Fibroblast of the aortic adventitia (primary cell): Measurements from ENCODE around the gene PARVA. TPM values are rescaled to one million over a fixed set of nuclear protein-coding genes. Genes with fewer than 3 reads are reported as not detected.

ENCODE experiments used
- DNase-seq: peaks from one replicate; pipeline ENCODE4 v3.0.0-alpha.2; 2010; ENCODE audit warnings: low read depth
- H3K4me3 ChIP-seq: 2 replicates; pipeline ENCODE4 v1.5.1; 2011; ENCODE audit warnings: low read depth, mild to moderate bottlenecking, control low read depth, low read length, moderate library complexity
- total RNA-seq: library from RNA; depleted of rRNA; stranded (reverse); fragments of >200 nt; gene quantifications from 2 replicates; pipeline ENCODE4 v1.2.3, GENCODE V29; 2012; ENCODE audit warnings: low replicate concordance
- TF ChIP-seq, protein P1 (sequence below): IDR thresholded peaks from 2 replicates; pipeline ENCODE4 v1.5.1; 2011; ENCODE audit warnings: mild to moderate bottlenecking, low read length, control low read depth, inconsistent platforms; ENCODE audit not compliant: insufficient read depth

PARVA gene
- total RNA-seq, 1 donor, result 64.0 TPM

DNA sequence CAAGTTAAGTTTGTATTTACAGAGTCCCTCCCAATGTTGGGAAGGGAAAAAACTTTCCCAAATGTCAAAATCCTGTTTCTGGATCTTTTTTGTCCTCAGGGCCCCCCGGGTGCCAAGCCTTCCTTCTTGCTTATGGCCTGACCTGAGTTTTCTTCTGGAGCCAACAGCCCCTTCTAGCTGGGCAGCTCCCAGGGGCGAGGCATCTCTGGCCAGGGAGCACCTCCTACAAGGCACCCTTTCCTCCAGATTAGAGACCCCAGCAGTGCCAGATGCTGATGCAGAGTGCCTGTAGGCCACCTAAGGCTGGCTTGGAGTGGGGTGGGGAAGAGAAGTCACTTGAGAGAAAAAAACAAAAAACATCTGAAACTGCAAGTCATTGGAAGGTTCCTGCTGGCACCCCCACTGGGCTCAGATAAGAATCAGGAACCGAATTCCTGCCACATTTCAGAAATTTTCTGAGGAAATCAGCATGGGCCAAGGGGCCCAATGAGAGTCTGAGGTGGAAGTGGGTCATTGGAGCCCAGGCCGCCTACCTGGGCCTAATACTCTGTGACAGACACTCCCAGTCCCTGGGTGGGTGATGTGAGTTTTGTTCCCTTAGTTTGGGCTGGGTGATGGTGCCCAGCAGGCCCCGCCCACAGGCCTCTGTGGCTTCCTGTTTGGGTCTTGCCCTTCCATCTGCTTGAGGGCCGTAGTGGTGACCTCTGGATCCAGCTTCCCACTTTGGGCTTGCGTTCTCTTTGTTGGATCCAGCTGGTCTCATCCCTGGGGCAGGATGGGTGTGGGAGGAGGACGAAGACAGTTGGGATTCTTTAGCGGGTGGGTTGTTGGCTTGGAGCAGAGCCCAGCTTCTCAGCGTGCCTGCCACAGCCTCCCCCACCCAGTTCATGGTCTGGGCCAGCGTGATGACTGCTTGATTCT is 40.6 kb downstream of the PARVA start:
- TF ChIP-seq, protein P1, sequence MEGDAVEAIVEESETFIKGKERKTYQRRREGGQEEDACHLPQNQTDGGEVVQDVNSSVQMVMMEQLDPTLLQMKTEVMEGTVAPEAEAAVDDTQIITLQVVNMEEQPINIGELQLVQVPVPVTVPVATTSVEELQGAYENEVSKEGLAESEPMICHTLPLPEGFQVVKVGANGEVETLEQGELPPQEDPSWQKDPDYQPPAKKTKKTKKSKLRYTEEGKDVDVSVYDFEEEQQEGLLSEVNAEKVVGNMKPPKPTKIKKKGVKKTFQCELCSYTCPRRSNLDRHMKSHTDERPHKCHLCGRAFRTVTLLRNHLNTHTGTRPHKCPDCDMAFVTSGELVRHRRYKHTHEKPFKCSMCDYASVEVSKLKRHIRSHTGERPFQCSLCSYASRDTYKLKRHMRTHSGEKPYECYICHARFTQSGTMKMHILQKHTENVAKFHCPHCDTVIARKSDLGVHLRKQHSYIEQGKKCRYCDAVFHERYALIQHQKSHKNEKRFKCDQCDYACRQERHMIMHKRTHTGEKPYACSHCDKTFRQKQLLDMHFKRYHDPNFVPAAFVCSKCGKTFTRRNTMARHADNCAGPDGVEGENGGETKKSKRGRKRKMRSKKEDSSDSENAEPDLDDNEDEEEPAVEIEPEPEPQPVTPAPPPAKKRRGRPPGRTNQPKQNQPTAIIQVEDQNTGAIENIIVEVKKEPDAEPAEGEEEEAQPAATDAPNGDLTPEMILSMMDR, result no peak
- no peak overlapping the region for H3K4me3 ChIP-seq
- DNase-seq, result no peak

DNA sequence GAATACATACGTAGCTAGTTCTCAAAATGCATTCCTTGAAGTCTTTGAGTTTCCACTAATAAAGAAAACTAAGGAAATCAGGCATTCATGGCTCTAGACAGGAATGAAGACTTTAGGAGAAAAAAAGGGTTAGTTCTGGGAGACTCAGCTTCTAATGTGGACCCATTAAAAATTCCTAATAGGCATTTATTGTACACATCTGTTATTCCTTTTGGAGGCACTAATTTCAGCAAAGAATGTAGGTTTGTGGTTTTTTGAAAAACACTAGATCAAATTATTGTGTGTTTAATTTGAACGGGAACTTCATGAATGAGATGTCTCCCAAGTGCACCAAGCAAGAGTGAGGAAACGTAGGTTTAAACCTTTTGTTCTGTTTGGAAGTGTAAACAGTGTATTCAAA is 42.7 kb downstream of the PARVA start:
- H3K4me3 ChIP-seq, result no peak overlapping the region
- TF ChIP-seq, protein P1, result no peak
- no peak for DNase-seq

DNA sequence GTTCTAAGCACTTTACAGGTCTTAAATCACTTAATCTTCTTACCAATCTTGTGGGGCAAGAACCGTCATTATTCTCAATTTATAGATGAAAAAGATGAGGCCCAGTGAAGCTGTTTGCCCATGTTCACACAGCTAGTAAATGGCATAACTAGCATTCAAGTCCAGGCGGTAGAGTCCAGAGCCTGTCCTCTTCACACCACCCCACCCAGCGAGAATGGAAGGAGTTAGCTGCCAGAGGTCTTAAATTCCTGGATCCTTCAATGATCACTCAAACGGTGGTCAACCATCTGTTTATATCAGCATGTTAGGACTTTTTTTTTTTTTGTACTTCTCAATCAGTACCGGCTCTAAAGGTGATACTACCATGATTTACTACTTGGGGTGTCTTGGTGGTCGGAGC is 43.3 kb downstream of the PARVA start:
- H3K4me3 ChIP-seq, result no peak overlapping the region
- no peak for DNase-seq
- TF ChIP-seq, protein P1, result no peak

DNA sequence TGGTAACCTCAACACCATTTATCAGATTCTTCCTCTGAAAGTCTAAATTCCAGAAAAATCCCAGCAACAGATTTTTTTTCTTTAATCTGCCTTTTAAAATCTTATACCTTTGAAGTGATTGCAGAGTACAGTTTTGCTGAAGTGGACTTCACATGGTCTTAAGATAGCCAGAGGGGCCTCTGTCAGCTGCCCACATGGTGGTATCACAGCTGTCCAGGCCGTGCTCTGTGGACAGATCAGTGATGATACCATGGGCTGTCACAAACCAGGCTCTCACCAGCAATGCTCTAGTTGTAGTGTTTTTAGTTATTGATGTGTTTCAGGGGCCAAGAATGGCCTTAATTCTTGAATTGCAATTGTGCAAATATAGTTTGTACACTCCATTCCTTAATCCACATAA is 44.0 kb downstream of the PARVA start:
- no peak for DNase-seq
- H3K4me3 ChIP-seq, result no peak overlapping the region
- TF ChIP-seq, protein P1, result no peak

DNA sequence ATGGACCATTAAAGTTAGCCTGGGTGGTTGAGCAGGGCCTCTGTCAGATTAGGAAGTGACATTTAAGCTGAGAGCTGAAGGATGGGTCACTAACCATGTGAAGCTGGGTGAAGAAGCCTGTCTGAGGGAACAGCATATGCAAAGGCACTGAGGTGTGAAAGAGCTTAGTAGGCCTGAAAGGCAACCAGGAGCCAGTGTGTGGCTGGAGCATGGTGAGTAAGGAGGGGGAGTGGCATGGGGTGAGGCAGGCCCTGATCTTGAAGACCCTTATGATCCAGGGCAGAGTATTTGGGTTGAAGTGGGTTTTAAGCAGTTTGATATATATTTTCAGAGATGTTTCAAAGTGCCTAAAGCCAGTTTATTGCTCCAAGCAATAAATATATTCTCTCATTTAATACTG is 48.8 kb downstream of the PARVA start:
- no peak for DNase-seq
- no peak overlapping the region for H3K4me3 ChIP-seq
- TF ChIP-seq, protein P1, result no peak

DNA sequence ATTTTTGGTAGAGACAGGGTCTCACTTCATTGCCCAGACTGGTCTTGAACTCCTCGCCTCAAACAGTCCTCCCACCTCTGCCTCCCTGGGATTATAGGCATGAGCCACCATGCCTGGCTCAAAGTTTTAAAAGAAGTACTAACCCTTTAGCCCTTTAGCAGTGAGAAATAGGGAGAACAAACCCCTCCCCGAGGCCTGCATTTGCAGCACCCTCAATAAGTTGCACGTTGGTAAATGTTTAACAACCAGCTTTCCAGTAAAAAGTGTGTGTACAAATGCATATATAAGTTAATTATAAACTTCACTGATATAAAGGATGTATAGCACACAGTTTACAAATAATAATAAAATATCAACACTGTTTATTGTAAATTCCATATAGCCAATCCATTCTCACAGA is 51.8 kb downstream of the PARVA start:
- TF ChIP-seq, protein P1, result no peak
- no peak overlapping the region for H3K4me3 ChIP-seq
- DNase-seq, result no peak

DNA sequence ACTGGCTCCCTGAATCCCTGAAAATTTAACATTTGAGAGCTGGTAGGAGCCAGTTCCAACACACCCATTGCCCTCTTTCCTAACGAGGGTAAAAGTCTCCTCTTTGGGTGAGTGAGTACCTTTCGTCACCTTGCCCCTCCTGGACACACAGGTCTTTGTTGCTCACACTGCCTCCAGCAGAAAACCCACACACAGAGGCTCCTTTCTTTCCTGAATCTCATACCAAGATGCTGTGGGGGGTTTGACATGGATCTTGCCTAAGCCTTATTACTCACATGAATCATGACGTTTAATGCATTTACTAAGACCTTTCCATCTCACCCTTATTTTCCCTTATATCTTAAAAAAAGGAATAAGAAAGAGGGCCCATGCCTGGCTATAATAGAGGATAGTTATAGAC is 53.0 kb downstream of the PARVA start:
- DNase-seq, result peak; percentile 65
- H3K4me3 ChIP-seq, result no peak overlapping the region
- TF ChIP-seq, protein P1, result no peak
